GM12874 (cell line): ENCODE measurements around the gene HIVEP3.

Source experiments
- TF ChIP-seq, protein P1 (sequence below): IDR thresholded peaks from 2 replicates; pipeline ENCODE4 v1.5.1; 2011; ENCODE audit warnings: low read depth, mild to moderate bottlenecking, control low read depth, low read length, moderate library complexity; ENCODE audit not compliant: insufficient read depth

The HIVEP3 gene

DNA sequence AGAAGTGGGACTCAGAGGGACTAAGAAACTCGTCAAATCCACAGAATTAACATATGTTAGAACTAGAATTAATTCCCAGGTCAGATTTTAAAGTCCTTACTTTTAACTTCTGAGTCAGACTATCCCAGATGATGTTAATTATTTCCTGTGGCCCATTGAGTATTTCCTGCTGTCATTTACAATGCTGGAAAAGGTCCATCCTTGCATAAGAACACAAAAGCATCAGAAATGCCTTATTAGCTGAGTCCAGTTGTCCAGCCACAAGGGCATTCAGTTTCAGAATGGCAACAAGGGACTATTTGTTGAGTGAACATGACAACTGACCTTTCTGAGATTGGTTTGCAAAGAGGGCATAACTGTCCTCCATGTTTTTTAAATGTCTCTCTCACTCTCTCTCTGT lies 16.5 kb upstream of the HIVEP3 start:
- TF ChIP-seq, protein P1, sequence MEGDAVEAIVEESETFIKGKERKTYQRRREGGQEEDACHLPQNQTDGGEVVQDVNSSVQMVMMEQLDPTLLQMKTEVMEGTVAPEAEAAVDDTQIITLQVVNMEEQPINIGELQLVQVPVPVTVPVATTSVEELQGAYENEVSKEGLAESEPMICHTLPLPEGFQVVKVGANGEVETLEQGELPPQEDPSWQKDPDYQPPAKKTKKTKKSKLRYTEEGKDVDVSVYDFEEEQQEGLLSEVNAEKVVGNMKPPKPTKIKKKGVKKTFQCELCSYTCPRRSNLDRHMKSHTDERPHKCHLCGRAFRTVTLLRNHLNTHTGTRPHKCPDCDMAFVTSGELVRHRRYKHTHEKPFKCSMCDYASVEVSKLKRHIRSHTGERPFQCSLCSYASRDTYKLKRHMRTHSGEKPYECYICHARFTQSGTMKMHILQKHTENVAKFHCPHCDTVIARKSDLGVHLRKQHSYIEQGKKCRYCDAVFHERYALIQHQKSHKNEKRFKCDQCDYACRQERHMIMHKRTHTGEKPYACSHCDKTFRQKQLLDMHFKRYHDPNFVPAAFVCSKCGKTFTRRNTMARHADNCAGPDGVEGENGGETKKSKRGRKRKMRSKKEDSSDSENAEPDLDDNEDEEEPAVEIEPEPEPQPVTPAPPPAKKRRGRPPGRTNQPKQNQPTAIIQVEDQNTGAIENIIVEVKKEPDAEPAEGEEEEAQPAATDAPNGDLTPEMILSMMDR, result no peak

DNA sequence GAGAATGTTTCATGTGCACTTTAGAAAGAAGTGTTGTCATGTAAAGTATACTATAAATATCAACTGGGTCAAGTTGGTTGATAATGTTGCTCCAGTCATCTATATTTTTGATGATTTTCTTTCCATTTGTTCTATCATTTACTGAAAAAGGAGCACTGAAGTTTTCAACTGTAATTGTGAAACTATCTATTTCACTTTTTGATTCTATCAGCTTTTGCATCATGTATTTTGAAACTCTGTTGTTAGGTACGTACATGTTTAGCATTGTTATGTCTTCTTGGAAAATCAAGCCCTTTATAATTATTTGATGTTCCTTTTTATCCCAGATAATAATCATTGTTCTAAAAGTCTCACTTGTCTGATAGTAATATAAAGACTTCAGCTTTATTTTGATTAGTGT lies 14.4 kb upstream of the HIVEP3 start:
- TF ChIP-seq, protein P1, result no peak

DNA sequence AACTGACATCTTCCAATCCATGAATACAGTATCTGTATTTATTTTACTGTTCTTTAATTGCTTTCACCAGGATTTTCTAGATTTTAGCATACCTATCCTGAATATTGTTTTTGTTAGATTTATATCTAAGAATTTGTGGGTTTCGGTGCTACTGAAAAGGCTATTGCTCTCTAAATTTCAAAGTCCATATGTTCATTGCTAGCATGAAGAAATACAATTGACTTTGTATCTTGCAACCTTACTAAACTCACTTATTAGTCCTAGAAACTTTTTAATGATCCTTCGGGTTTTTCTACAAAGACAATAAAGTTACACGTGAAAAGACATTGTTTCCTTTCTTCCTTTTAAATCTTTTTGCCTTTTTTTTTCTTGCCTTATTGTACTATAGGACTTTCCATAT lies 12.9 kb upstream of the HIVEP3 start:
- TF ChIP-seq, protein P1, result no peak

DNA sequence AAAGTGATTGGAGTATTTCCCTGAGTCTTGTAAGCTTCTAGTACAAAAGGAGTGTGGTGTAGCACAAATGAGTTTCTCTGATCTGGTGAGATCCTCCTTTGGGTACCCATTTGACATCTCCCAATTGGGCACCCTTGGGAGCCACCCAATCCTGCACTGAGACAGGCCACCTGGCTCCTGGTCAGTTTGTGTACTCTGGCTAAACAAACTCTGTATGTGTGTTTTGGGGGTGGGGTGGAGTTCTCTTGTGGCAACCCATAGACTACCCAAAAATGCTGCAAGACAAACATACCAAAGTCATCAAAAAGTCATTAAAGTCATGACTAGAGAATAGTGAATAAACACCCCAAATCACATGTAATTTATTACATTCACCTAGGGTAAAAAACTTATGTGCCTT lies 8.4 kb upstream of the HIVEP3 start:
- TF ChIP-seq, protein P1, result no peak

DNA sequence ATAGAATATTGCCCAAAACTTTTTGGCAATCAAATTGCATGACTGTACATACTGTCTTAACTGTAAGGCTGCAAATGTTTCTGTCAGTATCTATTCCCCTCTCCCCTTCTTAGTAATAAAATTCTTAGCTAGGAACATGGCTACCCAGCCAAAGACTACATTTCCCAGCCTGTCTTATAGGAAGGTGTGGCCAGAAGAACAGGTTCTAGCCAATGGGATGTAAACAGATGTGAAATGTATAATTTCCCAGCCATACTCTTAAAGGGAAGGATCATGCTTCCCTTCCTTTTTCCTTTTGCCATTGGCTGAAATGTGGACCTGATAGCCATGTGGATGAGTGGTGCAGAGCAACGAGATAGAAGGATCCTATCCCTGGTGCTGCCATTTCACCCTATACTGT lies 7.0 kb upstream of the HIVEP3 start:
- TF ChIP-seq, protein P1, result no peak

DNA sequence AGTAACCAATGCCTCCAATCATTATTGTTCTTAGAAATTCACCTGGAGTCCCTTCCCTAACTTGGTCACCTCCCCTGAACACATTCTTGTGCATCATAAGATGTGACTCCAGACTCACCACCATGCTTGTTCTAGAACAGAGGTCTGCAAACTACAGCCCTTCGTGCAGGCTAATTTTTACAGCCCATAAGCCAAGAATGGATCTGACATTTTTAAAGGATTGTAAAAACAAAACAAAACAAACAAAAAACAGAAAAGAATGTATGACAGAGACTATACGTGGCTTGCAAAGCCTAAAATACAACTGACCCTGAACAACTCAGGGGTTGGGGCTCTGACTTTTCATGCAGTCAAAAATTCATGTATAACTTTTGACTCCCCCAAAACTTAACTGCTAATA lies 6.2 kb upstream of the HIVEP3 start:
- TF ChIP-seq, protein P1, result no peak

DNA sequence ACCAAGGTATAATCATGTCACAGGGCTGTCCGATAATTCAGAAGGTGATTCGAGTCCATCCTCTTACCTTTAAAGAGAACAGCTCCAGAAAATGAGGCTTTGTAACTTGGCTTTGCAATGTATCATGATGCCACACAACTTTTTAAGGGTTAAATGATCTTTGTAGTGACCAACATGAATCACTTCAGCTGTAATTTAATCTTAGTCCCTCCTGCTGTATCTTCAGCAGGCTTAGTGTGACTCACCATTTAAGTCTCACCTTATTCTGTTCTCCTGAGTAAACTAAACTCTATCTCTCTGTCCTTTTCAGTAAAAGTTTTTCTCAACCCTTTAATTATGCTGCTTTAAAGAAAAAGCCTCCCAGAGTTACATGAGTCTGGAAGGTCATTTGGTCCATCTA lies 1.9 kb upstream of the HIVEP3 start:
- TF ChIP-seq, protein P1, result no peak
